Fibroblast of lung (primary cell): ENCODE measurements around the gene SLC35G4.
"Not testable (repeated sequence)": the region's sequence is repeated elsewhere in the genome, so short reads cannot be mapped to it uniquely, and the experiment has no call there.

Source experiments
- CTCF ChIP-seq, 2 donors: IDR thresholded peaks in 1 of 2; conservative IDR thresholded peaks in 1 of 2; 1 replicate in 1 of 2; 2 replicates in 1 of 2; pipeline ENCODE4 v1.5.1; 2011 to 2012; ENCODE audit warnings: low read length in 2 of 2, control low read depth in 1 of 2, inconsistent platforms in 1 of 2, low read depth in 1 of 2, mild to moderate bottlenecking in 1 of 2
- EZH2 ChIP-seq: IDR thresholded peaks from 2 replicates; pipeline ENCODE4 v1.5.1; 2012; ENCODE audit warnings: low read length, control low read depth, mild to moderate bottlenecking; ENCODE audit errors: missing control alignments

DNA sequence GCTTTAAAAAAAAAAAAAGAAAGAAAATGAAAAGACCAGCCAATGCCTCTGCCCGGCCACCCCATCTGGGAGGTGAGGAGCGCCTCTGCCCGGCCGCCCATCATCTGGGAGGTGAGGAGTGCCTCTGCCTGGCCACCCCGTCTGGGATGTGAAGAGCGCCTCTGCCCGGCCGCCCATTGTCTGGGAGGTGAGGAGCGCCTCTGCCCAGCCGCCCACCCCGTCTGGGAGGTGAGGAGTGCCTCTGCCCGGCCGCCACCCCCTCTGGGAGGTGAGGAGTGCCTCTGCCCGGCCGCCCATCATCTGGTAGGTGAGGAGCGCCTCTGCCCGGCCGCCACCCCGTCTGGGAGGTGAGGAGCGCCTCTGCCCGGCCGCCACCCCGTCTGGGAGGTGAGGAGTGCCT is 37.9 kb downstream of the SLC35G4 start:
- not testable (repeated sequence) for TF ChIP-seq CTCF (conservative IDR thresholded peaks at IDR 0.05 in 1 of 2, IDR thresholded peaks at IDR 0.05 in 1 of 2; ENCODE audit: low read depth in 1 of 2, low read length in 2 of 2); EZH2
